Esophagus mucosa (tissue), 1 donor: ENCODE results near the gene FLT1. TPM values are rescaled to one million over a fixed set of nuclear protein-coding genes. Genes with fewer than 3 reads are reported as not detected.

Experiments used
- ATAC-seq: fragments of 200-7000 bp; cut with Tn5 transposase; one replicate; pipeline ENCODE4 v1.9.1; 2020
- total RNA-seq: library from RNA; stranded (reverse); gene quantifications from one replicate; pipeline ENCODE4 v1.2.4, GENCODE V29; 2023
- donor health status: DM: yes; HTN: yes; CAD: no.

FLT1 gene
- total RNA-seq, 1 donor from 2014 or later: 5.3 TPM

DNA sequence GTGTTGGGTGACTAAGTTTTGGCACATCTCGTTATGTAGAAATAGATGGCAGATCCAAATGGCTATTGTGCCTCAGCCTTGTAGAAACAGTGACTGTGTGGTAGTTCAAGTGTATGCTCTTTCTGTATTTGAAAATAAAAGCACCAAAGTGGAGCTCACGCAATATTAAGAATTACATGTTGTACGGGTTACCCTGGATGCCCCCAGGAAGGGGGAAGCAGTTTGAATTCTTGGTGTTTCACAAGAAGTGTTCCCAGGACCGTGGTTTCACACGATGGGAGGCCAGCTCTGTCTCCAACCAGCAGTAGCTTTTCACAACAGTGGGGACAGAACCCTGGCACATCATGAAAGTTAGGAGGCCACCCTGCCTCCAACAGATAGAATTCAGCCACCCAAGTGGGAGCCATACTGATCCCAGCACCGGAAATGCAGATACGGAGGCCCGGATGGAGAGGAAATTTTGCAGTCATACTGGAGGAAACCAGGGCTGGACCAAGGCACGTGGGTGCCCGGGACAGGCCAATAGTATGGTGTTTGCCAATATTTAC, 8.9 kb downstream of the FLT1 start:
- no peak for ATAC-seq

DNA sequence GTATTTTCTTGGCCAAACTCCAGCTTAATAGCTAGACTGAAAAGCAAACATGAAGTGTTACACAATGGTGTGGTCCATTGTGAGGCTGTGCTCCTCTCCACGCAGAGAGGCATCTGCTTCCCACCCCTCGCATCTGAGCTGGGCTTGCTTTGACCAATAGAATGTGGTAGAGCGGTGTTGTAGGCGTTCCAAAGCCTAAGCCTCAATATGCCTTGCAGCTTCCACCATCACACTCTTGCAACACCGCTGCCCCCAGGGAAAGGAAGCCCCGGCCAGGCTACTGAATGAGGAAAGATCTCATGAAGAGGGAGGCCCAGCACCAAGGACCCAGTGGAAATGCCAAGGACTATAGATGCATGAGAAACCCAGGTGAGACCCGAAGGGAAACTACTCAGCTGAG, 9.4 kb downstream of the FLT1 start:
- ATAC-seq: no peak

DNA sequence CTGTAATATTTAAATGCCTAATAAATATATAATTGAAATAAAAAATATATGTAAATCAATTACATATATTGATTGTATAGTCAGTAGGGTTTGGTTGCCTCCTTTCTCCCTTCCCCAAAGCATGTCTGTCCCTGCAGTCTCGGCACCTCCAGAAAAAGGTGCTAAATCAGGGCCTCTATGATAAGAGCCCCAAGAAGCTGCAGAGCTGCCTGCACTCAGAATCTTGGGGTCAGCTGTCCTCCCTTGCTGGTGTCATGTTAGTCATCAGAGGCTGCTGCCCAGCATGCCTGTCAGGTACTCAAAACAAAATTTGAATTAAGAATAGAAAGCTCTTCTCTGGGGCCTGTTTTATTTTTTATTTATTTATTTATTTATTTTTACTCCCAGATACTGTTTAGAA, 9.8 kb downstream of the FLT1 start:
- no peak for ATAC-seq

DNA sequence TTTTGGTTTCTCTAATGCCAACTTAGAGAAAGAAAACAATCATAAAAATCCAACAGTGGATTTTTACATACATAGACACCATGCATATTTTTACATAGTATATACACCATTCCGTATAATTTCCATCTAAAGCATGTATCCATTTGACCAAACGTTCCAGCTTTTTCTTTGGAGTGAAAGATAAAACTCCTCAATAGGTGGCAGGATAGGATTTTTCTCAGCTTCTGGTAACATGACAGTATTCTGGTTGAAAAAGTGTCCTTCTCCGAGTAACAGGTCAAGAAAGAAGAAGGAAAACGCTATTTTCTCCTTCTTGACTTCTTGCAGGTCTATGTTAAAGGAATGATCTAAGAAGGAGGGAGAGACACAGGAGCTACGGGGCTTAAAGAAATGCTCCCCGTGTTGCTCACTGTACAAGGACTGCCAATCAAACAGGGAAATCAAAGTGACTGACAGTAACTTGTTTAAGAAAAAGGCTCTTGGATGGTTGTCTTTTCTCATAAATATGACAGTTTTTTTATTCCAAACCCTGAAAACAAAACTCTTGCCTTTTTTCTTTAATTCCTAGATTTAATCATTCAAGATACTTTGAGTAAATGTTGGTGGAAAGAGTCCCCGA, 11.5 kb downstream of the FLT1 start:
- ATAC-seq: no peak

DNA sequence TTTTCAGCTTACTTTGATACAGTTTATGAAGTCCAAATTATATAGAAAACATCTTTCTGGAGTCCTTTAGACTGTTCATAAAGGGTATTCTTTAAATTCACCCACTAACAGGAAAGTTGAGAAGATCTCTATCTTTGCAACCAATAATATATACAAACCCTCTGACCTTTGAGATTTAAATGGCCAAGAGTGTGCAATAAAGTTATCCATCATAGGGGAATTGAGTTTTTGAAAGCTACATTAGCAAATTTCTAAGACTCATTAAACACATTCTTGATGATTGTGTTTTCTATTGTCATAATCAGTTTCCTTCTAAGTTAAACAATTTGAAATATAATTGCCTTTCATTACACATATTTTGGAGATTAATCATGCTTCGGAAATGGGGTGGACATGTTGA, 15.9 kb downstream of the FLT1 start:
- no peak for ATAC-seq

DNA sequence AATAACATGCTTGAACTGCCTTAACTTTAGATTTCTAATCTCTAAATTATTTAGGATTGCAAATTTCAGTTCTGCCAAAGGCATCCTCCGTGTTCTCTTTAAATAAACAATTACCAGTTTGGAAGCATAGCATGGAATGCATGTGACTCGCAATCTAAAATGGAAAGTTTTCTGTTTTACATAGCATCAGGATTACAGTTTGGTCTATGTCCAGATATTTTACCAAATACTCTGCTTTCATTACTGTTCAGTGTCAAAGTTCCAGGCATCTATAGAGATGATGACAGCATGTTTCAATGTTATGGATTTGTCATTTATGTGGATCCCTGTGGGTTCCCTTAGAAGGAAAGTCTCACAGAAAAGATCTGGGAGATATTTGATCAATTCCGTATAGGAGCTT, 16.8 kb downstream of the FLT1 start:
- ATAC-seq: no peak

DNA sequence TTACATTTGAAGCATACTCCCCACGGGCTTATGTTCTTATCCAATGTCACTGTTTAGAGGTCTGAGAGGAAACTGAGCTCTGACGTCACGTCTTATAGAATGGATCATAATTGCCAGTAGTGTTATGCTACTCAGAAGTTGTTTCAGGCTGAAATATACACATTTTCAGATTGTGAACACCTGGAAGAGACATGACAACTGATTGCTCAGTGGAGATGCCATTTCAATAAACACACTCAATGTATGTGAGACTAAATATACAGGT, 17.3 kb downstream of the FLT1 start:
- no peak for ATAC-seq

DNA sequence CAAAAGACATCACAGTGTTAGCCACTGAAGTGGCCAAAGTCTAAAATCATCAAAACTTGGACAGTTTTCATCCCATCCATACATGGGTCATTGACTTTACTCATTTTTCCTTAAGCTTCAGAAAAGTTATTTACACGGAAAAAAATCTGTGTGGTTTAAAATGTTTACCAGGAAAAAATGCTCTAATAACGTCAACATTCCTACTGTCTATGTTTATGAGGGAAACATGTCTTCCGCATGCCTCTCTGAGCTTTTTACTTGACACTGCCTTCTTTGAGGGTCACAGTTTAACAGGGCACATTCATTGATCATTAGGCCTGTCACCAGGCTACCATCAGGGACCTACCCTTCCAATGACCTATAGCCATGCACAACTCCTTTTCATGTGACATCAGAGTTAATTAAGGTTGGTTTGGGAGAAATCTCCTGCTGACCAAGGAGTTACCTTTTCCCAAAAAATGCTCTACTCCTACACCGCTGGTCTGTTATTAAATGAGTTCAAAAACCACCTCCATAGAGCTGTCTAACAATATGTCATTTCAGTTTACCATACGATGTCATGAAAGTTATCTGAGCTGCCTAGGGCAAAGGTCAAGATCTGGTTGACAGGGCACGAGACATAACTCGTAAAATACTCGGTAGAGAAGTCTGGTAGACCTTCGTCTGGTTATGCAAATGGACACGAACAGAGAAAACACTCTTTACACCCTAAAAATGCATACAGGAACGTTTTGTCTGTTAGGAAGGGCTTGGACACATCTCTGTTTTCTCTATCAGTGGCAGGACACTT, 17.8 kb downstream of the FLT1 start:
- no peak for ATAC-seq

DNA sequence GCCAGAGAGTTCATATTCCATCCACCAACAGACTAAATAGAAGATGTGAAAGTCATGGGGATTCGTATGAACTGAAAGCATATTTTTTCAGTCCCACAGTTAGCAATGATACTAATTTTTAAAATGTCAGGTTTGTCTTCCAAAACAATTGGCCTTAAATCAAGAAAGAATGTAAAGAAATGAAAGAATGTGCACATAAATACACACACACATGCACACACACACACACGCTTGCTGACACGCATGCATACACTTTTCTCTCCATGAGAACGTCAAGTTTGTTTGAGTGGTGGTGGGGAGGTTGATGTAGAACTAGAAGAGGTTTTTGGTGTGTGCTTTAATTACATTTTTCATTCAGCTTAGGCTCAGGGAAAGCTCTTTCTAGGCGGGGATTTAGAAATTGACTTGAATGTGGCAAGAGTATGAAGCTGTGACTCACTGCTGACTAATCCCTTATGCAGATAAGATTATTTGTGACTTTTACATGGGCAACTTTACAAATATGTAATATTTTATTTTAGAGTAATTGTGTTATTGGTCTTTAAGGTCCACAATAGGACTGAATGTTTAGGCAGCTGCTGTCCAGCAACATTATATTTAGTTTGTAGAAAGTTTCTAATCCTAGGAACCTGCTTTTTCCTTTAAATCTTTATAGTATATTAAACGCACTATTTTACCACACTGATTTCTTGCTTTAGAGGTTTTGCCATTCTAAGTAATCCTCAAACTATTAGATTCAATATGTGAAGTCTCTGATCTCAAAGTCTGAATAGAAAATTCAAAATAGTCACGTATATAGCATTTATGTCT, 18.8 kb downstream of the FLT1 start:
- no peak for ATAC-seq

DNA sequence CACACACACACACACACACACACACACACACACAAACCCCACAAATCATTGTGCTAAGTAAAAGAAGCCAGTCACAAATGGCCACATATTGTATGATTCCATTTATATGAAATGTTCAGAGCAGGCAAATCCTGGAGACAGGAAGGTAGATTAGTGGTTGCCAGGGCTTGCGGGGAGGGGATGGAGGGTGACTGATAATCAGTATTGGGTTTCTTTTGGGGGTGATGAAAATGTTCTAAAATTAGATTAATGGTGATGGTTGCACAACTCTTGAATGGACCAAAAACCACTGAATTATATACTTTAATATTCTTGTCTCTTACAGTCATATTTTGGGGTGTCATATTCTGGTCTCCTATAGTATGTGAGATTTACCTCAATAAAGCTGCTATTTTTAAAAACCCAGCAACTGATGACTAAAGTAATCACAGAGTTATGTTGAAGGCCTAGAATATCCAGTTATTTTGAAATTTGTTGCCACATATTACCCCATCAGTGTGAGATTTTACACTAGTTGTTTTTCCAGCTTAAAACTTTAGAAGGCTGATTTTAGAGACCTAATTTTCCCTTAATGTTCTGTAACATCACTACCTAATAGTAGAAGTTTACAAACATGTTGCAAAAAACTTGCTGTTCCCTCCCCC, 20.3 kb downstream of the FLT1 start:
- ATAC-seq: no peak

DNA sequence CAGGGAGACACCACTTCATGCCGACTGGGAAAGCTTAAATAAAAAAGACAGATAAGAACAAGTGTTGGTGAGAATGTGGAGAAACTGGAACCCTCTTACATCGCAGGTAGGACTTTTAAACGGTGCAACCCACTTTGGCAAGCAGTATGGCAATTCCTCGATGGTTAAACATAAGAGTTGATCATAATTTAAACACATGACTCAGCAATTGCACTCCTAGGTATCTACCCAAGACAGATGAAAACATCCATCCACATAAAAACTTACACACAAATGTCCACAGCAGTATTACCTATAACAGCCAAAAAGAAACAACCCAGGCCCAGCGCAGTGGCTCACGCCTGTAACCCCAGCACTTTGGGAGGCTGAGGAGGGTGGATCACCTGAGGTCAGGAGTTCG, 21.9 kb downstream of the FLT1 start:
- no peak for ATAC-seq

DNA sequence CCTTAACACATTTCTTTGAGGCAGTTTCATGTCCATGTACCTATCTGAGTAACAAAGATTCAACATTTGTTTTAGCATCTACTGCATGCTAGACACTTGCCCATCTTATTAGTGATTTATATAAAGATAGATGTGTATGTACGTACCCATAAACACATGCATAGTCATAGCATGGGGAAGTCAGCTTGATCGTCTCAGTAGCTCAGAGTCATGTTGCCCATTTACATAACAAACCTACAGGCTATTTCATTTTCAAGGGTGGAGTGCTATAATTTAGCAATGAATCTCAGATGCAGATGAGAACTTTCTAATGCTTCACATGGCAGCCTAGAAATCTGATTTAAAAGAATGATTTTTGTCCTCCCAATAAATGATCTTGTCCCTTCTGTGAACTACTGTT, 23.5 kb downstream of the FLT1 start:
- no peak for ATAC-seq

DNA sequence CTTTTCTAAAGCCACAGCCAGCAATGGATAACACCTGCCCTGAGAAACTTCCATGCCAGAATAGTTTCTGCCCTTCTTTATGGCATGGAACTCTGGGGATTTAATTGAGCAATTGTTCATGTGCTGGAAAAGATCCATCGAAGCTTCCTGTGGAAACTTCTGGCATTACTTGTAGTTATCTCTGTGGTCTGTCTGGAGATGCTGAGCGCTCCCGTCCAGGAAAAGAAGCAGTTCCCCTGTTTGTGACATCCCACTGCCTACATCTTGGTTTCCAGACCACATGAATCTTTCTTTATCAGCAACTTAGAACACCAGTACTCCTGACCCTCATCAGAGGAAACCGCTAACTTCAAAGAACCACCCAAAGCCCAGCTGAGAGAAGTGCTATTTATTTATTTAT, 24.6 kb downstream of the FLT1 start:
- no peak for ATAC-seq

DNA sequence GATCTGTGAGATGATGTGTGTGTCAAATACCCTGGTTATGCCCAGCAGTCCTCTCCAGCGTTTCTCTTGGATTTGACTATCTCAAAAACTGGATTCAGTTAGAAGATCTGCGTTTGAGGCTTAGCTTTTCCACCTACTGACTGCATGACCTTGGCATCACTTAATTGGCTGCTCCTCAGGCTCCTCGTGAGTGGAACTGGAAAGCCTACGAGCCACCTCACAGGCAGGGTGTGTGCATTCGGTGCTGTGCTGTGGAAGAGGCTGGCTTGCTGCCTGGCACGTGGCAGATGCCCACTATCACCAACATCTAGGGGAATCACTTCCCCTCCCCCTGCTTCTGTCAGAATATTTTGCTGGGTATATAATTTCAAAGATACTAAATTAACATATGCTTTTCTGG, 25.6 kb downstream of the FLT1 start:
- ATAC-seq: no peak

DNA sequence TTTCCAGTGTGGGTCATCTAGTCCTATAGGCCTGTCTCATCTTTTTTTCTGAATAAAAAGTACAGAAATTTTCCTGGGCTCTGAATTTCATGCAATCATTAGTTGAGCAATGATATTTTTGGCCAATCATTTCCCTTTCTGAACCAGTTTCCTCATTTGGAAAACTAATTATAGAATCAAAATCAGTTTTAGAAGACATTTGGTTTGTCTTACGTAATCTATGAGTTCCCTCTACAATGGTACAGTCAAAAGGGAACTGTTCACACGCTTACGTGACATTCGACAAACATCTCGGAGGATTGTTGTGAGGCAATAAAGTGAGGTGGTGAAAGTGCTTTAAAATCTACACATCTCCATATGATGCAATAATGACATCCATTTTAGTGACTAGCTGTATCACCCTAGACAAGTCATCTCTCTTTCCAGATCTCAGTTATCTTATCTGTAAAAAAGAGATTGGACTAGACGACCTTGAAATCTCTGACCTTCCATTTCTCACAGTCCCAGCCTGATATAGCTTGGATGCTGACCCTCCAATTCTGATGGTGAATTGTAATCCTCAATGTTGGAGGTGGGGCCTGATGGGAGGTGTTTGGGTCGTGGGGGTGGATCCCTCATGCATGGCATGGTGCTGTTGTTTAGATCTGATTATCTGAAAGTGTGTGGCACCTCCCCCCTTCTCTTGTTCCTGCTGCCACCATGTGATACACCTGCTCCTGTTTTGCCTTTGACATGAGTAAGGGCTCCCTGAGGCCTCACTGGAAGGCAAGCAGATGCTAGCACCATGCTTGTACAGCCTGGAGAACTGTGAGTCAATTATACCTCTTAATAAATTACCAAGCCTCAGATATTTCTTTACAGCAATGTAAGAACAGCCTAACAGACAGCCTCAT, 26.7 kb downstream of the FLT1 start:
- ATAC-seq: no peak

DNA sequence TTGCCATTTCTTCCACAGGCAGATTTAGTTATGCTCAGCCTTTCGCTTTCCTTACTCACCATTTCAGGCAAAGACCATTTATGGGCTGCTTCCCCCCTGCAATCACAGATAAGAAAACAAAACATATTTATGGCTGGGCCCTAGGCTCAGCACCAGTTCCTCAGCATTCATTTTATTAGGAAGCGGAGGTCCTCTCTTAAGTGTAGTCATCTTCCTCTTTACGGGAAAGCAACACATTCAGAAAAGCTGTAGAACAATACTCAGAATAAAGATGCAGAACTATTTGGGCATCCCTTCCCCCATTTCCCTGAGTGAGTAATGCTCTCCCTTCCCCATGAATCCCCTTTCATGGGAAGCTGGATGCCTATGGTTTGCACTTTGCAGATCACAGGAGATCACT, 27.9 kb downstream of the FLT1 start:
- ATAC-seq: no peak

DNA sequence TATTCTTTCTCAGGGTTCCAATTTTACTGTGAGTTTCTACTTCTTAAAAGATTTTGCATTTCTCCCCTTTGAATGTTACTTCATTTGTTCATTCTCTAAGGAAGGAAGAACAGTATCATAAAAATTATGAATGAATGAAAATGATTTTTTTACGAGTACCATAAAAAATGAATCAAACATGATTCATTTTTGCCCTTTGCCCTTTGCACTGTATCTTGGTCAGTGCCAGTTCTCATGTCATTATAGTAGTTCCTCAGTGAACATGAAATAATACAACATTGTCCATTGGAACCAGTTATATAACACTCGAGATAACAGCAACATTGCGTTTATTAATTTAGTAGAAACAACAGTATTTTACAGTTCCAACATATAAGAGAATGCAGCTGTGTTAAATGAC, 28.8 kb downstream of the FLT1 start:
- no peak for ATAC-seq

DNA sequence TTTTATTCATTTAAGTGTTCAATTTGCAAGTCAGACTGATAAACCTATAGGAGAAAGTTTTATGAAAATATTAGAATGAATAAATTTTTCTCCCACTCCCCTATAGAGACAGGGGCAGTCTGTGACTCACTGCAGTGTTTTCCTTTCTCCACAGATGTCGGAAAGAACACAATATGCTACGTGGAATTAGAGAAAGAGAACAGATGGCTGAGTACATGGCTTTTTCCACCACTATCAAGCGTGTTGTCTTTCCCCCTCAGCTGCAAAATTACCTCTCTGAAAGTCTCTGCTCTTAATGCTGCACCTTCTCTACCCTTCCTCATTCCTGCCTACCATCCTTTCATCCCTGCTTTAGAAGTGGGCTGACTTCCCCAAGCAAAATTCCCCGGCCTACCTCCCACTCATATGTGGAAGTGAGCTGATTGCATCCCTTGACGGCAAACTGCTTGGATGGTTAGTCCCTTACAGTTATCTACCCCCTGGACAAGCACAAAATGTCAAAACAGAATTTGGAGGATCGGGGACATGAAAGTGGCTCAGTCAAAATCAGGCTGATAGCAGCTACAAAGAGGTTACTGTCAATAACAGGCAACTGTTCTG, 30.0 kb downstream of the FLT1 start:
- no peak for ATAC-seq

DNA sequence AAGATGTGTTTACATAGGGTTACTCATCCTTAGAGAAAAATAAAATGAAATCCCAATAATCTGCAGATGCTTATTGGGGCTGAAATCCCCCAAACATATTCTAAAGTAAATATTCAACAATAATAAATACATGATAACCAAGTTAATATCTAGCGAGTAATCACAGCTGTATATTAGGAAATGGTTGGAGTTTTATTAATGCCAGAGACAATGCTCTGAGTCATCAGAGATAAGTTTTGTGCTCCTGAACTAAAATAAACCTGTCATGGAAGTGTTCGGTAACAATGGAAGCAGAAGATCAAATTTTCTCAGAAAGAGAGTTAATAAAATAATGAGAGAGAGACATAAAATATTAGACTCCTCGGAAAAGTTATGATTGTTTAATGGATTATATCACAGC, 31.4 kb downstream of the FLT1 start:
- ATAC-seq: no peak

DNA sequence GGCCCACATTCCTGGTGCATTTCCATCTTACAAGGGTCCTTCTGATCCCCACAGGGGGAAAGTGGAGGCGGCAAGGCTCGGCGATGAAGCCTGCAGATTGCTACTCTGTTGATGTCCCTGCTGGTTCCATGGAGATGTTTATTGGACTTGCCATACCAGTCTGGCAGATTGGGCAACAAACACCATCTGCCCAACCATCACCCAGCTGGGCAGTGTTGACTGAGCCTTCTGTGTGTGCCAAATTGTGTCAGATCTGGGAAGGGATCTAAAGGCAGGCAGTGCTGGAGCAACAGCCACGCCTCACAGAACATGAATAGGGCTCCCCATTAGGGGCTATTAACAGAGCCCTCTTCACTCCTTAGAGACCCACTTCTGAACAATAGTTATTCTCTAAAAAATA, 35.0 kb downstream of the FLT1 start:
- ATAC-seq: no peak

DNA sequence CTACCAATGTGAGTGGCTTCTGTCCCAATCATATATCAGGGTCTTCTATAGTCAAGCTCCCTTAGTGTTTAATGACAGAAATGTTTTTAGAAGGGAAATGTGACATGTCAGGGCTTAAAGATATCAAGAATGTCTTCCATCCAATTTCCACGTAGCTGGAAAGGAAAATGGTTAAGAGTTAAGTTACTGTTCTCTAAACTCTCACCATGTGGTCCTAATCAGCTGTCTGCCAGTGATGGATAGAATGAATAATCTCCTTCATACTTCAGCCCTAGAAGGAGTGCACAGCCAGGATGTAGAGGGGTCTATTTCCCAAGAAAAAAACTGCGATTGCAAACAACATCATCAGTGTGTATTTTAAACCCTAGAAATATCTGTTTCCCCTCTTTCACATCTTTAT, 36.3 kb downstream of the FLT1 start:
- no peak for ATAC-seq

DNA sequence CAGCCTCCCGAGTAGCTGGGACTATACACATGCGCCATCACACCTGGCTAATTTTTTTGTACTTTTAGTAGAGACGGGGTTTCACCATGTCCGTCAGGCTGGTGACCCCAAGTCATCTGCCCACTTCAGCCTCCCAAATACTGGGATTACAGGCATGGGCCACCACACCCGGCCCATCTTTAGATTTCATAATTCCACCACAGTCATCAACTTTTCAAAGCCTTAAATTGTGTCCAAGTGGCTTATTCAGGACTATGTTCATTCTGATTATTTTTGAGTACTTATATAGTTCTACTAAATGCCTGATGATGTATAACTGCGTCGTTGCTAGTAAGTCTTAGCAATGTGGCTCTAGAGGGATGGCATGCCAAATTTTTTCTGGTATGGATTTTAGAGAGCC, 36.9 kb downstream of the FLT1 start:
- ATAC-seq: no peak
